Brain microvascular endothelial cell (primary cell): ENCODE measurements around the gene TMPRSS2.
"Not testable (repeated sequence)": the region's sequence is repeated elsewhere in the genome, so short reads cannot be mapped to it uniquely, and the experiment has no call there.

Source experiments
- DNase-seq: peaks from one replicate; pipeline ENCODE4 v3.0.0-alpha.2; 2020
- H3K27ac ChIP-seq: fragments of 250-450 bp; sonication (Bioruptor Pico); 2 replicates; pipeline ENCODE4 v1.5.1; 2020; ENCODE audit warnings: mild to moderate bottlenecking, moderate library complexity
- H3K27me3 ChIP-seq: fragments of 250-450 bp; sonication (Bioruptor Pico); replicated peaks from 2 replicates; pipeline ENCODE4 v1.5.1; 2020; ENCODE audit warnings: mild to moderate bottlenecking
- H3K36me3 ChIP-seq: fragments of 250-450 bp; sonication (Bioruptor Pico); replicated peaks from 2 replicates; pipeline ENCODE4 v1.5.1; 2020; ENCODE audit warnings: mild to moderate bottlenecking
- H3K4me3 ChIP-seq: 2 replicates; pipeline ENCODE4 v1.5.1; 2011; ENCODE audit warnings: low read depth, mild to moderate bottlenecking, control low read depth, low read length, moderate library complexity
- in situ Hi-C: cut with HindIII; loops from 2 replicates; pipeline ENCODE4 v1.10.0; 2017; ENCODE audit warnings: low sequenced_read_pairs, low pct_ligation_motif_present
- TF ChIP-seq, protein P1 (sequence below): IDR thresholded peaks from 2 replicates; pipeline ENCODE4 v1.5.1; 2011; ENCODE audit warnings: low read depth, mild to moderate bottlenecking, moderate library complexity, low read length, control low read depth, inconsistent platforms; ENCODE audit errors: missing control alignments

The TMPRSS2 gene

GRCh38 chr21:41426676-41427404 is 81.1 kb downstream of the TMPRSS2 start:
- TF ChIP-seq, protein P1, sequence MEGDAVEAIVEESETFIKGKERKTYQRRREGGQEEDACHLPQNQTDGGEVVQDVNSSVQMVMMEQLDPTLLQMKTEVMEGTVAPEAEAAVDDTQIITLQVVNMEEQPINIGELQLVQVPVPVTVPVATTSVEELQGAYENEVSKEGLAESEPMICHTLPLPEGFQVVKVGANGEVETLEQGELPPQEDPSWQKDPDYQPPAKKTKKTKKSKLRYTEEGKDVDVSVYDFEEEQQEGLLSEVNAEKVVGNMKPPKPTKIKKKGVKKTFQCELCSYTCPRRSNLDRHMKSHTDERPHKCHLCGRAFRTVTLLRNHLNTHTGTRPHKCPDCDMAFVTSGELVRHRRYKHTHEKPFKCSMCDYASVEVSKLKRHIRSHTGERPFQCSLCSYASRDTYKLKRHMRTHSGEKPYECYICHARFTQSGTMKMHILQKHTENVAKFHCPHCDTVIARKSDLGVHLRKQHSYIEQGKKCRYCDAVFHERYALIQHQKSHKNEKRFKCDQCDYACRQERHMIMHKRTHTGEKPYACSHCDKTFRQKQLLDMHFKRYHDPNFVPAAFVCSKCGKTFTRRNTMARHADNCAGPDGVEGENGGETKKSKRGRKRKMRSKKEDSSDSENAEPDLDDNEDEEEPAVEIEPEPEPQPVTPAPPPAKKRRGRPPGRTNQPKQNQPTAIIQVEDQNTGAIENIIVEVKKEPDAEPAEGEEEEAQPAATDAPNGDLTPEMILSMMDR: no peak
- Histone ChIP-seq H3K4me3 (peak overlapping the region; percentile 59), H3K27ac (no peak overlapping the region), H3K36me3 (no peaks in the 10 kb centered on the region), H3K27me3 (no peaks in the 10 kb centered on the region)
- DNase-seq: no peak
- in situ Hi-C loops: no loop called here

DNA sequence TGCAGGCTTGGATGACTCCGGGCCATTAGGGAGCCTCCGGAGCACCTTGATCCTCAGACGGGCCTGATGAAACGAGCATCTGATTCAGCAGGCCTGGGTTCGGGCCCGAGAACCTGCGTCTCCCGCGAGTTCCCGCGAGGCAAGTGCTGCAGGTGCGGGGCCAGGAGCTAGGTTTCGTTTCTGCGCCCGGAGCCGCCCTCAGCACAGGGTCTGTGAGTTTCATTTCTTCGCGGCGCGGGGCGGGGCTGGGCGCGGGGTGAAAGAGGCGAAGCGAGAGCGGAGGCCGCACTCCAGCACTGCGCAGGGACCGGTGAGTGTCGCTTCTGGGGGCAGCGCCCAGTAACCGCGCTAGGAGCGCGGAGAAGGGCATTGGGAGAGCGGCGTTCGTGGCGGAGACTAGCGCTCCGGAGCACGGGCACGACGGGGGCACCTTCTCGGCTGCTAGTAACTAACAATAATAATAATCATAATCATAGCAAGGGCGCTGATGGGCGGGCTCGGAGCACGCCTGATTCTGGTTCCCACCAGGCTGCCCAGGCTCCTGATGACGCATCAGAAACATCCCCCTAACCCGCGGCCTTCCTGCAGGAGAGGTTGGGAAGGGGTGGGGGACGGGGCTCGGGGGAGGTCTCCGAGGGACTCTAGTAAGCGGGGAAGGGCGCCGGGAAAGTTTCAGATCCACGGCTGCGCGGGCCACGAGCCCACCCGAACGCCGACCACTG is 81.8 kb downstream of the TMPRSS2 start, which contains the start of gene MX1:
Gene MX1 (plus strand): TSS at position 286 of the 722 bp plus-strand sequence. CDS start 5,832 bp downstream, outside the sequence.
- Histone ChIP-seq H3K27ac (no peak within 1 kb of the TSS), H3K36me3 (no peaks in the 10 kb centered on the region), H3K4me3 (peak within 1 kb of the TSS; percentile 59), H3K27me3 (no peaks in the 10 kb centered on the region)
- TF ChIP-seq, protein P1: no peak
- DNase-seq: peak; percentile 38
- in situ Hi-C loops: no loop called here

- H3K4me3 ChIP-seq: peak overlapping the region; percentile 59
- no peak for DNase-seq
- no peaks in the 10 kb centered on the region for H3K36me3 ChIP-seq
- in situ Hi-C loops: no loop called here
- no peaks in the 10 kb centered on the region for H3K27me3 ChIP-seq
- H3K27ac ChIP-seq: no peak overlapping the region
- TF ChIP-seq, protein P1: no peak
Measured at GRCh38 chr21:41425588-41425953, 82.4 kb downstream of the TMPRSS2 start.

- not testable (repeated sequence) for H3K36me3 ChIP-seq, DNase-seq
Measured at GRCh38 chr21:41423305-41423636, 84.7 kb downstream of the TMPRSS2 start.

DNA sequence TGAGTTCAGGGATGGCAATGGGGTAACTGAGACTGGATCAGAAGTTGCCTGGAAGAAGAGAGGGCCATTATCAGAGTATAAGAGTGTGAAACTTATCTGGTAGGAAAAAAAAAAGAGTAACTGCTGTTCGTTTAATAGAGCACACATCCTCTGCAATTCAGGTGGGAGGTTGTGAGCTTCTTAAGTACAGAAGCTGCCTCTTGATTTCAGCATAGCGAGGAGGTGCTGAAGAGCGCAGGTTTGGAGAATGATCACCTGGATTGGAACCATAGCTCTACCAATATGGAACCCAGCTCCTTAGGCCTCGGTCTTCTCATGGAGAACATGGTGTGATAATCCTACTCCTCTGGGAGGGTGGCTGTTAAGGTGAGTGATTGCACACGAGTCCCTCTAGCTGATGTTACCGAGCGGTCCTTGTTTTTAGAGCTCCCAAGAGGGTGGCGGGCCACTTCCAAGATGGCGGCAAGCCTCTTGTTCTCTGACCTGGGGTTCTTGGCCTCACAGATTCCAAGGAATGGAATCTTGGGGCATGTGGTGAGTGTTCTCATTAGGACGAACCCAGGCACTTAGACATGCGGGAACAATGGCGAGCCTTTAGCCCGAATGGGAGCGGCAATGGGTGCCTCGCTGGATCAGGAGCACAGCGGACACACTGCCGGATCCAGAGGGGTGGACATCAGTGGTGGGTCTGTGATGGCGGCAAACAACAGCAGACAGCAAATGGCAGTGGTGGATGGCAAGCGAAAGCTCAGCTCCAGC is 85.2 kb downstream of the TMPRSS2 start:
- no peak for DNase-seq
- TF ChIP-seq, protein P1: no peak
- no peaks in the 10 kb centered on the region for H3K27me3 ChIP-seq
- no peak overlapping the region for H3K4me3 ChIP-seq
- no peak overlapping the region for H3K27ac ChIP-seq
- H3K36me3 ChIP-seq: no peaks in the 10 kb centered on the region
- in situ Hi-C loops: no loop called here

More at GRCh38 chr21:41423305-41423636, 84.7 kb downstream of the TMPRSS2 start:
- H3K27me3 ChIP-seq, H3K27ac ChIP-seq, H3K4me3 ChIP-seq, in situ Hi-C loops: not testable (repeated sequence)

- H3K36me3 ChIP-seq, DNase-seq, H3K4me3 ChIP-seq, H3K27me3 ChIP-seq, in situ Hi-C loops: not testable (repeated sequence)
- peak overlapping the region; percentile 30 for H3K27ac ChIP-seq
Measured at GRCh38 chr21:41420998-41421397, 87.0 kb downstream of the TMPRSS2 start.
